T-helper 2 cell treated with Interferon-gamma antibody and Interleukin-4, amounts not matched to agents 5 μg/mL and 100 μg/mL, for 36 hours (primary cell): ENCODE data around the gene SLC16A13.
"Not testable (repeated sequence)": the region's sequence is repeated elsewhere in the genome, so short reads cannot be mapped to it uniquely, and the experiment has no call there.

Experiments used
- DNase-seq: peaks from one replicate; pipeline ENCODE4 v3.0.0; 2021; ENCODE audit warnings: low spot score
- H3K27ac Mint-ChIP-seq: one replicate; pipeline ENCODE4 v1.8.0; 2021; ENCODE audit warnings: mild to moderate bottlenecking, mixed read lengths
- H3K27me3 Mint-ChIP-seq: one replicate; pipeline ENCODE4 v1.8.0; 2021; ENCODE audit warnings: low read depth, mixed read lengths
- H3K36me3 Mint-ChIP-seq: one replicate; pipeline ENCODE4 v1.8.0; 2021; ENCODE audit warnings: low read depth, mixed read lengths
- H3K4me1 Mint-ChIP-seq: one replicate; pipeline ENCODE4 v1.8.0; 2021; ENCODE audit warnings: low read depth, mixed read lengths
- H3K4me3 Mint-ChIP-seq: one replicate; pipeline ENCODE4 v1.8.0; 2022; ENCODE audit warnings: mild to moderate bottlenecking, moderate library complexity, mixed read lengths
- H3K9me3 Mint-ChIP-seq: one replicate; pipeline ENCODE4 v1.8.0; 2021; ENCODE audit warnings: mixed read lengths

SLC16A13 gene

GRCh38 chr17:7029659-7030058 is 6.2 kb upstream of the SLC16A13 start:
- H3K4me3 Mint-ChIP-seq: peak overlapping the region; percentile 75
- H3K4me1 Mint-ChIP-seq: peaks cover 40% of the 10 kb centered on the region
- DNase-seq: peak; percentile 56

GRCh38 chr17:7034955-7035590 is 742 bp upstream of the SLC16A13 start:
- Mint-ChIP-seq H3K4me1 (peaks cover 46% of the 10 kb centered on the region), H3K4me3 (peak overlapping the region; percentile 93), H3K9me3 (no peaks in the 10 kb centered on the region), H3K27ac (peak overlapping the region; percentile 95), H3K27me3 (no peaks in the 10 kb centered on the region), H3K36me3 (peaks cover 7% of the 10 kb centered on the region)
- DNase-seq: peak; percentile 60

More at GRCh38 chr17:7029659-7030058, 6.2 kb upstream of the SLC16A13 start:
- H3K36me3 Mint-ChIP-seq: no peaks in the 10 kb centered on the region
- H3K27ac Mint-ChIP-seq: peak overlapping the region; percentile 81
- H3K27me3 Mint-ChIP-seq: no peaks in the 10 kb centered on the region
- no peaks in the 10 kb centered on the region for H3K9me3 Mint-ChIP-seq

GRCh38 chr17:7038025-7038862 is 2.4 kb downstream of the SLC16A13 start:
- Mint-ChIP-seq H3K9me3 (no peaks in the 10 kb centered on the region), H3K27ac (peak overlapping the region; percentile 32), H3K27me3 (peaks cover 10% of the 10 kb centered on the region), H3K4me3 (peak overlapping the region; percentile 35), H3K36me3 (peaks cover 8% of the 10 kb centered on the region), H3K4me1 (peaks cover 27% of the 10 kb centered on the region)
- no peak for DNase-seq

GRCh38 chr17:7039832-7040231 is 4.0 kb downstream of the SLC16A13 start:
- Mint-ChIP-seq H3K27me3 (peaks cover 17% of the 10 kb centered on the region), H3K9me3 (no peaks in the 10 kb centered on the region), H3K36me3 (peaks cover 8% of the 10 kb centered on the region), H3K27ac (peak overlapping the region; percentile 63), H3K4me1 (peaks cover 21% of the 10 kb centered on the region), H3K4me3 (no peak overlapping the region)
- DNase-seq: no peak

- Mint-ChIP-seq H3K27me3 (peaks cover 24% of the 10 kb centered on the region), H3K9me3 (no peaks in the 10 kb centered on the region), H3K36me3 (peaks cover 8% of the 10 kb centered on the region), H3K27ac (peak overlapping the region; percentile 63), H3K4me1 (peaks cover 26% of the 10 kb centered on the region), H3K4me3 (peak overlapping the region; percentile 34)
- no peak for DNase-seq
Observed at GRCh38 chr17:7041607-7042500, 6.0 kb downstream of the SLC16A13 start.

GRCh38 chr17:7042501-7043181 is 6.8 kb downstream of the SLC16A13 start:
- Mint-ChIP-seq H3K9me3 (no peaks in the 10 kb centered on the region), H3K4me3 (peak overlapping the region; percentile 36), H3K4me1 (peaks cover 31% of the 10 kb centered on the region), H3K27ac (peak overlapping the region; percentile 63), H3K36me3 (peaks cover 8% of the 10 kb centered on the region), H3K27me3 (peaks cover 24% of the 10 kb centered on the region)
- DNase-seq: no peak

GRCh38 chr17:7043182-7043496 is 7.3 kb downstream of the SLC16A13 start:
- Mint-ChIP-seq H3K27ac (no peak overlapping the region), H3K27me3 (peaks cover 24% of the 10 kb centered on the region), H3K36me3 (peaks cover 8% of the 10 kb centered on the region), H3K4me1 (peaks cover 29% of the 10 kb centered on the region), H3K4me3 (peak overlapping the region; percentile 36), H3K9me3 (no peaks in the 10 kb centered on the region)
- no peak for DNase-seq

GRCh38 chr17:7043497-7044198 is 7.8 kb downstream of the SLC16A13 start, which contains the start of gene SLC16A11:
Gene SLC16A11, minus strand, starts transcription at chr17:7044092. Its CDS starts 579 bp downstream, at chr17:7043513.
- H3K4me1 Mint-ChIP-seq: peaks cover 24% of the 10 kb centered on the region
- H3K9me3 Mint-ChIP-seq: no peaks in the 10 kb centered on the region
- peaks cover 24% of the 10 kb centered on the region for H3K27me3 Mint-ChIP-seq
- H3K36me3 Mint-ChIP-seq: peaks cover 5% of the 10 kb centered on the region
- peak within 1 kb of the TSS; percentile 36 for H3K4me3 Mint-ChIP-seq
- DNase-seq: no peak
- H3K27ac Mint-ChIP-seq: no peak within 1 kb of the TSS

- H3K4me1 Mint-ChIP-seq: peaks cover 18% of the 10 kb centered on the region
- no peaks in the 10 kb centered on the region for H3K9me3 Mint-ChIP-seq
- peaks cover 25% of the 10 kb centered on the region for H3K27me3 Mint-ChIP-seq
- peak overlapping the region; percentile 65 for H3K27ac Mint-ChIP-seq
- DNase-seq: no peak
- H3K36me3 Mint-ChIP-seq: no peaks in the 10 kb centered on the region
- H3K4me3 Mint-ChIP-seq: peak overlapping the region; percentile 74
Observed at GRCh38 chr17:7045492-7046126, 9.8 kb downstream of the SLC16A13 start.

GRCh38 chr17:7046127-7046724 is 10.4 kb downstream of the SLC16A13 start:
- DNase-seq: peak; percentile 38
- Mint-ChIP-seq H3K27ac (peak overlapping the region; percentile 65), H3K4me1 (peaks cover 18% of the 10 kb centered on the region), H3K36me3 (no peaks in the 10 kb centered on the region), H3K9me3 (no peaks in the 10 kb centered on the region), H3K4me3 (peak overlapping the region; percentile 74), H3K27me3 (peaks cover 29% of the 10 kb centered on the region)

- Mint-ChIP-seq H3K27me3 (peaks cover 25% of the 10 kb centered on the region), H3K4me3 (peak overlapping the region; percentile 74), H3K27ac (peak overlapping the region; percentile 65), H3K4me1 (peaks cover 19% of the 10 kb centered on the region)
- H3K36me3 Mint-ChIP-seq, H3K9me3 Mint-ChIP-seq: not testable (repeated sequence)
- DNase-seq: peak; percentile 78
Observed at GRCh38 chr17:7046725-7047397, 11.0 kb downstream of the SLC16A13 start.

- Mint-ChIP-seq H3K36me3 (no peaks in the 10 kb centered on the region), H3K4me1 (peaks cover 20% of the 10 kb centered on the region), H3K9me3 (no peaks in the 10 kb centered on the region), H3K27ac (no peak overlapping the region), H3K27me3 (peaks cover 22% of the 10 kb centered on the region), H3K4me3 (peak overlapping the region; percentile 50)
- DNase-seq: no peak
Observed at GRCh38 chr17:7047566-7047965, 11.8 kb downstream of the SLC16A13 start.
